ENCODE results near the gene CDR2.

Gene CDR2

DNA sequence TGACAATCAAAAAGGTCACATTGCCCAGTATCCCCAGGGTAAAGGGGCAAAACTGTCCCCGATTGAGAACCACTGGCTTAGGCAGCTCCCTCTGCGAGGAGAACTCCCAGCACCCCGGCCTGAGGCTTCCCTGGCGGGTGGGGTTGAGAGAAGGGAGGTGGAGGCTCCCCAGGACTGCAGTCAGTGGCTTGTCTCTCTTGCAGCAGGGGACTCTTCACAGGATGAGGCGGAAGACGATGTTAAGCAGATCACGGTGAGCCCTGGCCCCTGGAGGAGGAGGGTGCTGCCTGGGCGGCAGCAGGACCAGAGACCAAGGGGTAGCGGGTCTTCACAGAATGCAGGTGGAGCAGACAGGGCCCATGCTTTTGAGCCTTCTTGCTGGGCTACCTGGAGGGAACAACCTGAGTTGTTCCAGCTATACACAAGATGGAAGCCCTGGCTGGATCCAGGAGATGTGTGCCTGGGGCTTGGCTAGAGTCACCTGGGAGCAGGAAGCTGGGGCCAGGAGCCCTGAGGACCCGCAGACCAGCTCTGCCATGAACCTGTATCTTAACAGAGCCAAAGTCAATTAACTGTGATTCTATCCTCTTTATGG, 60.4 kb downstream of the CDR2 start:
- TF ChIP-seq, protein P1, sequence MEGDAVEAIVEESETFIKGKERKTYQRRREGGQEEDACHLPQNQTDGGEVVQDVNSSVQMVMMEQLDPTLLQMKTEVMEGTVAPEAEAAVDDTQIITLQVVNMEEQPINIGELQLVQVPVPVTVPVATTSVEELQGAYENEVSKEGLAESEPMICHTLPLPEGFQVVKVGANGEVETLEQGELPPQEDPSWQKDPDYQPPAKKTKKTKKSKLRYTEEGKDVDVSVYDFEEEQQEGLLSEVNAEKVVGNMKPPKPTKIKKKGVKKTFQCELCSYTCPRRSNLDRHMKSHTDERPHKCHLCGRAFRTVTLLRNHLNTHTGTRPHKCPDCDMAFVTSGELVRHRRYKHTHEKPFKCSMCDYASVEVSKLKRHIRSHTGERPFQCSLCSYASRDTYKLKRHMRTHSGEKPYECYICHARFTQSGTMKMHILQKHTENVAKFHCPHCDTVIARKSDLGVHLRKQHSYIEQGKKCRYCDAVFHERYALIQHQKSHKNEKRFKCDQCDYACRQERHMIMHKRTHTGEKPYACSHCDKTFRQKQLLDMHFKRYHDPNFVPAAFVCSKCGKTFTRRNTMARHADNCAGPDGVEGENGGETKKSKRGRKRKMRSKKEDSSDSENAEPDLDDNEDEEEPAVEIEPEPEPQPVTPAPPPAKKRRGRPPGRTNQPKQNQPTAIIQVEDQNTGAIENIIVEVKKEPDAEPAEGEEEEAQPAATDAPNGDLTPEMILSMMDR (IDR thresholded peaks at IDR 0.05; ENCODE audit: low read depth, low read length): no peak
- in situ Hi-C loops (cut with HindIII; ENCODE audit: low sequenced_read_pairs): no loop called here
- DNase-seq (ENCODE audit: low read depth, low spot score): no peak
- no peak overlapping the region for H3K4me3 ChIP-seq (ENCODE audit: low read depth, low read length)

DNA sequence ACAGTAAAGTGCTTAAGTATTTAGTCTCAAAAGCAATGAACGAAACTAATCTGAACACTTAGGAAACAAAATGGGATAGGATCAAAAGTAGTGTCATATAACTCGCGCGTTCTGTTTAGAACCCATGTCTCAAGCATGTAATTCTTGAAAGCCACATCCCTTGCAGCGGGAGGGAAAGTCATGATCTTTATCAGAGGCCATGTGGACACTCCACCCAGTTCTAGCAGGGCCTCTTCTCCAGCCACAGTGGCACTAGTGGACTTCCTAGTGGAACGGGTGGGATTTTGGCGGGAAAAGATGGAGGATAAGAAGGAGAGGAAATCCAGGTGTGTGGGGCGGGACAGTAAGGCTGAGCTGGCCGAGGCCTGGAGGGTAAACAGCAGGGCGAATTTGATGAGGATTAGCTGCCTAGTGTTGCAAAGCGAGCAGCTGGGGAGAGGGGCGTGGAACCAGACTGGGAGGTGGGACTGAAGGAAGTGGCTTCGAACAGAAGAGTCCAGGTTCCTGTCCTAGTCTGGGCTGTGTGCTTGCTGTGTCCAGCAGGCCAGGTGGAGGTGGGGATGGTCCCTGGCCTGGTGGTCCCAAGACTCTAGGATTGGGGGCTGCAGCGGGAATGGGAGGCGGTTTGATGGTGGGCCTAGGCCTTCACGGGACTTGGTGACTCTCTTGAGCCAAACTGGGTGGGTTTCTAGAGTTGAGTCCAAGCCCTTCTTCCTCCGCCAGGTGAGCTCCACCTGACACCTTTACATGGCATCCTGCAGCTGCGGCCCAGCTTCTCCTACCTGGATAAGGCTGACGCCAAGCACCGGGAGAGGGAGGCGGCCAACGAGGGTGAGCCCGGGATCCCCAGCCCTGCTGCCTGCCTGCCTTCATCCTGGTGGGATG, 61.3 kb downstream of the CDR2 start:
- DNase-seq (ENCODE audit: low read depth, low spot score): no peak
- in situ Hi-C loops (cut with HindIII; ENCODE audit: low sequenced_read_pairs): no loop called here
- TF ChIP-seq, protein P1 (IDR thresholded peaks at IDR 0.05; ENCODE audit: low read depth, low read length): no peak
- H3K4me3 ChIP-seq (ENCODE audit: low read depth, low read length): no peak overlapping the region

DNA sequence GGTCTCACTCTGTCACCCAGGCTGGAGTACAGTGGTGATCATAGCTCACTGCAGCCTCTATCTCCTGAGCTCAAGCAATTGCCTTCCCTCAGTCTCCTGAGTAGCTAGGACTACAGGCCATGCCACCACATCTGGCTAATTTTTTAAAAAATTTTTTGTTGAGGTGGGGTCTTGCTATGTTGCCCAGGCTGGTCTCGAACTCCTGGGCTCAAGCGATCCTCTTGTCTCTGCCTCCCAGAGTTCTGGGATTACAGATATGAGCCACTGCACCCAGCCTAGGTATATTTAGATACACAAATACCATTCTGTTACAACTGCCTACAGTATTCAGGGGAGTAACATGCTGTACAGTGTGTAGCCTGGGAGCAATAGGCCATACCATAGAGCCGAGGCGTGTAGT, 62.9 kb downstream of the CDR2 start:
- TF ChIP-seq, protein P1 (IDR thresholded peaks at IDR 0.05; ENCODE audit: low read depth, low read length): no peak
- in situ Hi-C loops (cut with HindIII; ENCODE audit: low sequenced_read_pairs): no loop called here
- DNase-seq (ENCODE audit: low read depth, low spot score): no peak
- H3K4me3 ChIP-seq (ENCODE audit: low read depth, low read length): no peak overlapping the region

DNA sequence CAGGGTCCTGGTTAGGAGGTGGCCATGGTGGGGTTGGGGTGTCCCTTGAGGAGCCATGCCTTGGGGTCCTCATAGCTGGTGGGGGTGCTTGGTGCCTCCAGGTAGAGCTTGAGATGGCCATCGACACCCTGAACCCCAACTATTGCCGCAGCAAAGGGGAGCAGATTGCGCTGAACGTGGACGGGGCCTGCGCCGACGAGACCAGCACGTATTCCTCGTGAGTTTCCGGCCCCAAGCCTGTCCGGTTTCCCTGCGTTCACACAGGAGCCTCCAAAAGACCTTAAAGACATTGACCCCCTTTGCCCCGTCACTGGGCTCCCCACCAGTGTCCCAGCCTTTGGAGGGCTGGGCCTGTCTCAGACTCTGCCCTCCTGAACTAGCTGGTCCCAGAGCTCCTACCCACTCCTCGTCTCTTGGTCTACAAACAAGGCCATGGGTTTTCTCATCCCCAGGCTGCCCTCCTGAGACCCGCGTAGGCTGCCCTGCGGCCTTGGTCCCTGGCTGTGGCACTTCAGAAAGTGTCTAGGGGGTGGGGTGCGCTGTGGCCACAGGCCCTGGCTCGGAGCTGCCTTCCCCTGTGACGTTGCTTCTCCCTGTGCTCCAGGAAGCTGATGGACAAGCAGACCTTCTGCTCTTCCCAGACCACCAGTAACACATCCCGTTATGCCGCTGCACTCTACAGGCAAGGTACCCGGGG, 65.4 kb downstream of the CDR2 start:
- in situ Hi-C loops (cut with HindIII; ENCODE audit: low sequenced_read_pairs): no loop called here
- H3K4me3 ChIP-seq (ENCODE audit: low read depth, low read length): no peak overlapping the region
- DNase-seq (ENCODE audit: low read depth, low spot score): no peak

DNA sequence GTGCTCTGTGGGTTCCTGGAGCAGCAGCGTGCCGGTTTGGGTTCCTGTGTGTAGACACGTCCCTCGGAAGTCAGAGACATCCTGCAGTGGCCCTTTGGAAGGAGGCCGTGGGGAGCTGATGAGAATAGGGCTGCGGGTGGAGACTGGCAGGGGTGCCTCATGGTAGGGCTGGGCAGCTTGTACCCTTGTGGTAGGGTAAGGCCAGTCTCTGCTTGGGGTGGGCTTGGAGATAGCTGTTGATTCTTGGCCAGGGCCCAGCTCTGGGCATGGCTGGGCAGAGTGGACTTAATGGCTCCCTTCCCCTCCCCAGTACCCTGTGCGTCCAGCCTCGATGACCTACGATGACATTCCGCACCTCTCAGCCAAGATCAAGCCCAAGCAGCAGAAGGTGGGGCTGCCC, 66.6 kb downstream of the CDR2 start:
- in situ Hi-C loops (cut with HindIII; ENCODE audit: low sequenced_read_pairs): no loop called here
- TF ChIP-seq, protein P1 (IDR thresholded peaks at IDR 0.05; ENCODE audit: low read depth, low read length): no peak
- DNase-seq (ENCODE audit: low read depth, low spot score): no peak
- H3K4me3 ChIP-seq (ENCODE audit: low read depth, low read length): no peak overlapping the region

More for the DNA sequence above, 65.4 kb downstream of the CDR2 start:
- TF ChIP-seq, protein P1 (IDR thresholded peaks at IDR 0.05; ENCODE audit: low read depth, low read length): no peak

DNA sequence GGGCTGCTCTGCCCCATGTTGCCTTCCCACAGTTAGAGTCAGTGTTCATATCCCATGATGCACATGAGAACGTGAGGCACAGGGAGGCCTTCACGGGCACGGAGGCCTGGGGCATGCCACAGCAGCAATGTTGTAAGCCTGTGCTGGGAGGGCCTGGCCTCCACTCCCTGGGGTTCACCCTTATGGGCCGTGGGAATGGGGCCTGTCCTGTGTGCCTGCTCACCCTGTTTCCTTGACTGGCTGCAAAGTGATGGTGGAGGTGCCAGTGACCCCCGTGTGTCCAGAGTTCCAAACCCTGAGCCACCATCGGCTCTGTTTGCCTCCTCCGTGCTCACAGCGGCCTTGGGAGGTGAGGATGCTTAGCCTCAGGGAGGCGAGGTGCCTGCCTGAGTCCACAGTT, 67.6 kb downstream of the CDR2 start:
- TF ChIP-seq, protein P1 (IDR thresholded peaks at IDR 0.05; ENCODE audit: low read depth, low read length): no peak
- in situ Hi-C loops (cut with HindIII; ENCODE audit: low sequenced_read_pairs): no loop called here
- no peak overlapping the region for H3K4me3 ChIP-seq (ENCODE audit: low read depth, low read length)
- DNase-seq (ENCODE audit: low read depth, low spot score): no peak
